Upper lobe of right lung (tissue), 1 donor: ENCODE data around the gene RECK. TPM values are rescaled to one million over a fixed set of nuclear protein-coding genes. Genes with fewer than 3 reads are reported as not detected.
A peak's percentile ranks its signal among the peaks of the same experiment; 100 is the strongest.

Experiments
- ATAC-seq: fragments of 200-7000 bp; cut with Tn5 transposase; one replicate; pipeline ENCODE4 v1.9.1; 2020; ENCODE audit warnings: mild to moderate bottlenecking, moderate library complexity
- DNase-seq: peaks from one replicate; pipeline ENCODE4 v3.0.0-alpha.2; 2020
- H3K27ac ChIP-seq: fragments of 200-600 bp; one replicate; pipeline ENCODE4 v1.8.0; 2022
- H3K27me3 ChIP-seq: fragments of 200-600 bp; one replicate; pipeline ENCODE4 v1.8.0; 2022; ENCODE audit warnings: mild to moderate bottlenecking
- H3K36me3 ChIP-seq: fragments of 200-600 bp; one replicate; pipeline ENCODE4 v1.8.0; 2022
- H3K4me1 ChIP-seq: fragments of 200-600 bp; one replicate; pipeline ENCODE4 v1.8.0; 2022
- H3K4me3 ChIP-seq: fragments of 200-600 bp; one replicate; pipeline ENCODE4 v1.8.0; 2022; ENCODE audit warnings: mild to moderate bottlenecking
- H3K9me3 ChIP-seq: fragments of 200-600 bp; one replicate; pipeline ENCODE4 v1.8.0; 2022
- intact Hi-C: fragments of 100-400 bp; cut with DNase I; formaldehyde crosslinking; loops from one replicate; pipeline ENCODE4 v1.11.0; 2022
- total RNA-seq: library from RNA; stranded (reverse); fragmentation: NEBNext Ultra II Directional; extraction: Animal tissue kit (Norgen Biotek cat#: 25700); gene quantifications from one replicate; pipeline ENCODE4 v1.2.1, GENCODE V29; 2021
- TF ChIP-seq, protein P1 (sequence below): fragments of 200-600 bp; IDR thresholded peaks from one replicate; pipeline ENCODE4 v1.8.0; 2022; ENCODE audit warnings: antibody characterized with exemption
- donor health status: DM: no; HTN: yes; CAD: no; lungs with severe emphysema.

RECK gene
- total RNA-seq, 1 donor from 2014 or later, result 20.1 TPM

DNA sequence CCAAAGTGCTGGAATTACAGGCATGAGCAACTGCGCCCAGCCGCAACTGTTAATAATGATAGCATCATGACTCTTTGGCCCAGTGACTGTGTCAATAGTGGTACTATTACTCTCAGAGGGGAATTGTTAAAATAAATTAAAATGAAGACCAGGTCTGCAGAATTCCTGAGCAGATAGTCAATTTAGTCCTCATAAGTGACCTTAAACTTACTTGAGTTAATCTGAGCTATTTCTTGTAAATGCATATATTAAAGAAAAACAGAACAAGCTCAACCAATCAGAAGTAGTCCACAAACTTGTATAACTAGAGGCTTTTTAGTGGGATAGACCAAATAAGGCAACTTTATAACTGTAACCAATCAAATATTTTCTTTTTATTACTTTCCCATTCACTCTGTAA is 1.7 kb upstream of the RECK start:
- H3K27me3 ChIP-seq, result no peaks in the 10 kb centered on the region
- H3K27ac ChIP-seq, result no peak overlapping the region
- DNase-seq (no peak), ATAC-seq (no peak)
- H3K4me1 ChIP-seq, result peaks cover 18% of the 10 kb centered on the region
- TF ChIP-seq, protein P1, sequence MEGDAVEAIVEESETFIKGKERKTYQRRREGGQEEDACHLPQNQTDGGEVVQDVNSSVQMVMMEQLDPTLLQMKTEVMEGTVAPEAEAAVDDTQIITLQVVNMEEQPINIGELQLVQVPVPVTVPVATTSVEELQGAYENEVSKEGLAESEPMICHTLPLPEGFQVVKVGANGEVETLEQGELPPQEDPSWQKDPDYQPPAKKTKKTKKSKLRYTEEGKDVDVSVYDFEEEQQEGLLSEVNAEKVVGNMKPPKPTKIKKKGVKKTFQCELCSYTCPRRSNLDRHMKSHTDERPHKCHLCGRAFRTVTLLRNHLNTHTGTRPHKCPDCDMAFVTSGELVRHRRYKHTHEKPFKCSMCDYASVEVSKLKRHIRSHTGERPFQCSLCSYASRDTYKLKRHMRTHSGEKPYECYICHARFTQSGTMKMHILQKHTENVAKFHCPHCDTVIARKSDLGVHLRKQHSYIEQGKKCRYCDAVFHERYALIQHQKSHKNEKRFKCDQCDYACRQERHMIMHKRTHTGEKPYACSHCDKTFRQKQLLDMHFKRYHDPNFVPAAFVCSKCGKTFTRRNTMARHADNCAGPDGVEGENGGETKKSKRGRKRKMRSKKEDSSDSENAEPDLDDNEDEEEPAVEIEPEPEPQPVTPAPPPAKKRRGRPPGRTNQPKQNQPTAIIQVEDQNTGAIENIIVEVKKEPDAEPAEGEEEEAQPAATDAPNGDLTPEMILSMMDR, result no peak
- intact Hi-C loops, result no loop called here
- H3K36me3 ChIP-seq, result no peaks in the 10 kb centered on the region
- no peaks in the 10 kb centered on the region for H3K9me3 ChIP-seq
- no peak overlapping the region for H3K4me3 ChIP-seq

DNA sequence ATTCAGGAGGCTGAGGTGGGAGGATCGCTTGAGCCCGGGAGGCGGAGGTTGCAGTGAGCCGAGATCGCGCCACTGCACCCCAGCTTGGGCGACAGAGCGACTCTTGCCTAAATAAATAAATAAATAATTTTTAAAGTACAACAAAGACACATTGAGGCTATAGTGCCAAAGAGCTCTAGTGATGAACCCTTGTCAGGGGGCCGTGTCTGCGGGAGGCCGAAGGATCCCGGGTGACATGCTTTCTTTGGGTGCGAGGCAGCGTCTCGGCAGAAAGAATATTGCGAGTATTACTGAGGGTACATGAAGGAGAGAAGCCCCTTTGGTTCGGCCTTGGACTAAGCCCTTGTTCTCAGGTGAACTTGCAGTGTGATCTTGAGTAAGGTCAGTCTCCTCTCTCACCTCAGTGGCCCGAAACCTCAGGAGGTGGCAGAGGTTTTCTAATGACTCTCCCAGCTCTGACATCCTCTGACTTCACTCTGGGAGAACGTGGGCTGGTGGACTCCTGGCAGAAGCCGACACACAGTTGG is 397 bp upstream of the RECK start:
- no peak overlapping the region for H3K27ac ChIP-seq
- no peaks in the 10 kb centered on the region for H3K27me3 ChIP-seq
- ATAC-seq (no peak), DNase-seq (no peak)
- peak overlapping the region; percentile 86 for H3K4me3 ChIP-seq
- H3K4me1 ChIP-seq, result peaks cover 27% of the 10 kb centered on the region
- TF ChIP-seq, protein P1, result no peak
- no peaks in the 10 kb centered on the region for H3K9me3 ChIP-seq
- intact Hi-C loops, result no loop called here
- H3K36me3 ChIP-seq, result no peaks in the 10 kb centered on the region

- Histone ChIP-seq H3K27ac (peak overlapping the region; percentile 79), H3K4me1 (peaks cover 34% of the 10 kb centered on the region), H3K4me3 (peak overlapping the region; percentile 86), H3K9me3 (no peaks in the 10 kb centered on the region), H3K27me3 (no peaks in the 10 kb centered on the region), H3K36me3 (no peaks in the 10 kb centered on the region)
- TF ChIP-seq, protein P1, result no peak
- intact Hi-C loops, result no loop called here
- ATAC-seq, result no peak
- no peak for DNase-seq
Observed at GRCh38 chr9:36037549-36038122, 923 bp downstream of the RECK start.

GRCh38 chr9:36039121-36039520 is 2.4 kb downstream of the RECK start:
- no peak for DNase-seq
- ATAC-seq, result no peak
- peaks cover 34% of the 10 kb centered on the region for H3K4me1 ChIP-seq
- intact Hi-C loops, result no loop called here
- no peaks in the 10 kb centered on the region for H3K27me3 ChIP-seq
- H3K27ac ChIP-seq, result no peak overlapping the region
- TF ChIP-seq, protein P1, result no peak
- H3K4me3 ChIP-seq, result no peak overlapping the region
- H3K36me3 ChIP-seq, result no peaks in the 10 kb centered on the region
- no peaks in the 10 kb centered on the region for H3K9me3 ChIP-seq

GRCh38 chr9:36039696-36040095 is 3.0 kb downstream of the RECK start:
- ATAC-seq (no peak), DNase-seq (no peak)
- no peaks in the 10 kb centered on the region for H3K9me3 ChIP-seq
- no peaks in the 10 kb centered on the region for H3K36me3 ChIP-seq
- H3K27me3 ChIP-seq, result no peaks in the 10 kb centered on the region
- intact Hi-C loops, result no loop called here
- no peak overlapping the region for H3K4me3 ChIP-seq
- TF ChIP-seq, protein P1, result no peak
- no peak overlapping the region for H3K27ac ChIP-seq
- peaks cover 34% of the 10 kb centered on the region for H3K4me1 ChIP-seq
